H9 (cell line): ENCODE data around the gene DHRS13. TPM values are rescaled to one million over a fixed set of nuclear protein-coding genes. Genes with fewer than 3 reads are reported as not detected.
A peak's percentile ranks its signal among the peaks of the same experiment; 100 is the strongest.

ENCODE experiments used
- DNase-seq: peaks from one replicate; pipeline ENCODE4 v3.0.0-alpha.2; 2017
- H2AFZ ChIP-seq: one replicate; pipeline ENCODE4 v1.6.1; 2013; ENCODE audit warnings: mild to moderate bottlenecking, low read length, control low read depth, moderate library complexity
- H2AK5ac ChIP-seq: 2 replicates; pipeline ENCODE4 v1.6.1; 2013; ENCODE audit warnings: low read length, control low read depth, mixed read lengths; ENCODE audit not compliant: insufficient read length
- H2BK120ac ChIP-seq: one replicate; pipeline ENCODE4 v1.6.1; 2013; ENCODE audit warnings: low read depth, mild to moderate bottlenecking, low read length, control low read depth, inconsistent platforms; ENCODE audit not compliant: poor library complexity, severe bottlenecking
- H2BK12ac ChIP-seq: 2 replicates; pipeline ENCODE4 v1.6.1; 2013; ENCODE audit warnings: low read length, control low read depth, mixed read lengths, low read depth; ENCODE audit not compliant: insufficient read length
- H2BK15ac ChIP-seq: 2 replicates; pipeline ENCODE4 v1.6.1; 2013; ENCODE audit warnings: low read depth, low read length, control low read depth
- H2BK20ac ChIP-seq: one replicate; pipeline ENCODE4 v1.6.1; 2013; ENCODE audit warnings: low read depth, mild to moderate bottlenecking, low read length, control low read depth, inconsistent platforms; ENCODE audit not compliant: poor library complexity, severe bottlenecking
- H2BK5ac ChIP-seq: 2 replicates; pipeline ENCODE4 v1.6.1; 2013; ENCODE audit warnings: low read length, control low read depth, mixed read lengths; ENCODE audit not compliant: insufficient read length
- H3K14ac ChIP-seq: 2 replicates; pipeline ENCODE4 v1.6.1; 2013; ENCODE audit warnings: low read length, control low read depth; ENCODE audit not compliant: insufficient read depth
- H3K18ac ChIP-seq: 2 replicates; pipeline ENCODE4 v1.6.1; 2013; ENCODE audit warnings: low read depth, mild to moderate bottlenecking, mixed read lengths, low read length, control low read depth; ENCODE audit not compliant: insufficient read length
- H3K23ac ChIP-seq: 2 replicates; pipeline ENCODE4 v1.6.1; 2013; ENCODE audit warnings: low read length, control low read depth, mixed read lengths, low read depth; ENCODE audit not compliant: insufficient read length
- H3K23me2 ChIP-seq: 2 replicates; pipeline ENCODE4 v1.6.1; 2013; ENCODE audit warnings: low read depth, mild to moderate bottlenecking, mixed read lengths, low read length, control low read depth; ENCODE audit not compliant: insufficient read length, poor library complexity, severe bottlenecking
- H3K27ac ChIP-seq: 2 replicates; pipeline ENCODE4 v1.5.1; 2013; ENCODE audit warnings: low read length, control low read depth, mixed read lengths, low read depth; ENCODE audit not compliant: insufficient read length
- H3K27me3 ChIP-seq: 2 replicates; pipeline ENCODE4 v1.6.1; 2013; ENCODE audit warnings: low read length, control low read depth, inconsistent platforms; ENCODE audit not compliant: insufficient read depth
- H3K4ac ChIP-seq: 2 replicates; pipeline ENCODE4 v1.6.1; 2013; ENCODE audit warnings: low read depth, mild to moderate bottlenecking, control low read depth, inconsistent platforms, low read length, moderate library complexity
- H3K4me1 ChIP-seq: 2 replicates; pipeline ENCODE4 v1.6.1; 2013; ENCODE audit warnings: low read length, control low read depth, inconsistent platforms; ENCODE audit not compliant: insufficient read depth
- H3K4me2 ChIP-seq: 2 replicates; pipeline ENCODE4 v1.6.1; 2013; ENCODE audit warnings: low read length, control low read depth, mixed read lengths; ENCODE audit not compliant: insufficient read length, insufficient read depth
- H3K56ac ChIP-seq: 2 replicates; pipeline ENCODE4 v1.6.1; 2013; ENCODE audit warnings: low read depth, mild to moderate bottlenecking, mixed read lengths, low read length, control low read depth; ENCODE audit not compliant: insufficient read length
- H3K79me1 ChIP-seq: 2 replicates; pipeline ENCODE4 v1.6.1; 2013; ENCODE audit warnings: low read depth, mild to moderate bottlenecking, moderate library complexity, low read length, control low read depth, inconsistent platforms; ENCODE audit not compliant: insufficient read depth, poor library complexity, severe bottlenecking
- H3K79me2 ChIP-seq: 2 replicates; pipeline ENCODE4 v1.6.1; 2013; ENCODE audit warnings: low read length, control low read depth, inconsistent platforms; ENCODE audit not compliant: insufficient read depth
- H3K9ac ChIP-seq: 2 replicates; pipeline ENCODE4 v1.6.1; 2013; ENCODE audit warnings: low read length, control low read depth, mixed read lengths; ENCODE audit not compliant: insufficient read length; ENCODE audit errors: extremely low read depth
- H3K9me3 ChIP-seq: one replicate; pipeline ENCODE4 v1.6.1; 2013; ENCODE audit warnings: low read depth, low read length, inconsistent platforms; ENCODE audit not compliant: control insufficient read depth
- H3T11ph ChIP-seq: one replicate; pipeline ENCODE4 v1.6.1; 2013; ENCODE audit warnings: mild to moderate bottlenecking, low read length, control low read depth, inconsistent platforms
- H4K20me1 ChIP-seq: one replicate; pipeline ENCODE4 v1.6.1; 2013; ENCODE audit not compliant: control insufficient read depth, insufficient read length, insufficient read depth
- H4K5ac ChIP-seq: 2 replicates; pipeline ENCODE4 v1.6.1; 2013; ENCODE audit warnings: low read depth, mild to moderate bottlenecking, mixed read lengths, low read length, control low read depth; ENCODE audit not compliant: insufficient read length
- H4K8ac ChIP-seq: replicated peaks from 2 replicates; pipeline ENCODE4 v1.6.1; 2013; ENCODE audit warnings: low read length, control low read depth, mixed read lengths, low read depth; ENCODE audit not compliant: insufficient read length
- H4K91ac ChIP-seq: 2 replicates; pipeline ENCODE4 v1.6.1; 2013; ENCODE audit warnings: low read depth, mild to moderate bottlenecking, moderate library complexity, mixed read lengths, low read length, control low read depth; ENCODE audit not compliant: insufficient read length
- H3K27ac Mint-ChIP-seq, 3 experiments: 2 replicates in 2 of 3; 3 replicates in 1 of 3; pipeline ENCODE4 v1.8.0; 2020 to 2021; ENCODE audit warnings: mixed read lengths in 3 of 3, mild to moderate bottlenecking in 1 of 3, moderate library complexity in 1 of 3
- H3K27me3 Mint-ChIP-seq: 2 replicates; pipeline ENCODE4 v1.8.0; 2021; ENCODE audit warnings: low read depth, mild to moderate bottlenecking, moderate library complexity, mixed read lengths
- H3K36me3 Mint-ChIP-seq, 3 experiments: 2 replicates in 2 of 3; 3 replicates in 1 of 3; pipeline ENCODE4 v1.8.0; 2020 to 2021; ENCODE audit warnings: low read depth in 3 of 3, mixed read lengths in 3 of 3; ENCODE audit not compliant: insufficient read depth in 1 of 3
- H3K4me1 Mint-ChIP-seq, 2 experiments: 2 replicates each; pipeline ENCODE4 v1.8.0; 2020; ENCODE audit warnings: mixed read lengths in 2 of 2
- H3K4me3 Mint-ChIP-seq, 2 experiments: 2 replicates in 1 of 2; 3 replicates in 1 of 2; pipeline ENCODE4 v1.8.0; 2020 to 2021; ENCODE audit warnings: mild to moderate bottlenecking in 2 of 2, mixed read lengths in 2 of 2, moderate library complexity in 1 of 2
- H3K9me3 Mint-ChIP-seq, 2 experiments: 2 replicates in 1 of 2; 3 replicates in 1 of 2; pipeline ENCODE4 v1.8.0; 2020; ENCODE audit warnings: mild to moderate bottlenecking in 2 of 2, mixed read lengths in 2 of 2, moderate library complexity in 1 of 2
- WGBS: extraction: QIAGEN DNeasy Blood & Tissue Kit; methylation state at CpG from one replicate; pipeline ENCODE4 v1.1.7; 2013; ENCODE audit warnings: missing lambda C conversion rate, low lambda C conversion rate, mixed read lengths; ENCODE audit not compliant: insufficient read length; ENCODE audit errors: extremely low coverage; 5-methylcytosine and 5-hydroxymethylcytosine counted together
- total RNA-seq: library from RNA; stranded (reverse); gene quantifications from 2 replicates; pipeline ENCODE4 v1.2.1, GENCODE V29; 2021
- TF ChIP-seq, protein P1 (sequence below): fragments of 200-600 bp; sonication (generic); conservative IDR thresholded peaks from 3 replicates; pipeline ENCODE4 v1.8.0; 2021; ENCODE audit warnings: antibody characterized with exemption, mild to moderate bottlenecking

Gene DHRS13
- total RNA-seq, 1 experiment from 2014 or later = 29.6 TPM

DNA sequence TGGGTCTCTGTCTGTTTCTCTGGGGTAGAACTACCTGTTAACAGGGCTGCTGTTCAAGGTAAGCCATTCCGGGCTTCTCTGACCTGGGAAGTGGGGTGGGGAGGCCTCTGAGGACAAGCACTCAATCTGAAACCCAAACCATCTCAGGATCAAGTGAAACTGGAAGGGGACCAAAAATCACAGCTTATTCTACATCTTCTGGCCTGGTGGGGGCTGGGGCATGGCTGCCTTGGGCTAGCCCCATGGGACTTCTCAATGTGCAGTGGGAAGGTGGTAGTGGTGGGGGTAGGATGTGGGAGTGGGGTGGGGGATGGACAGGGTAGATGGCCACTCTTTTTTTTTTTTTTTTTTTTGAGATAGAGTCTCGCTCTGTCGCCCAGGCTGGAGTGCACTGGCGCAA is 10.9 kb downstream of the DHRS13 start:
- Histone ChIP-seq H4K20me1 (peaks cover 4% of the 10 kb centered on the region), H3K23me2 (peaks cover 6% of the 10 kb centered on the region), H3K79me2 (peaks cover 4% of the 10 kb centered on the region; the same call in 1 of the 2 replicates), H2BK12ac (no peak overlapping the region), H3K9ac (no peak overlapping the region), H2AFZ (no peak overlapping the region), H2AK5ac (no peak overlapping the region), H2BK5ac (no peak overlapping the region), H3K56ac (no peak overlapping the region), H4K8ac (no peak overlapping the region), H3K14ac (no peak overlapping the region), H3K18ac (no peak overlapping the region), H4K5ac (no peak overlapping the region), H3K4ac (no peak overlapping the region), H2BK15ac (no peak overlapping the region), H4K91ac (no peak overlapping the region), H3K4me2 (no peak overlapping the region), H3K27ac (no peak overlapping the region), H2BK120ac (no peak overlapping the region), H3K4me1 (peaks cover 9% of the 10 kb centered on the region), H3K27me3 (0 out of 2 replicates have a peak, but pooled peaks cover 3% of the 10 kb centered on the region), H3K79me1 (peaks cover 4% of the 10 kb centered on the region), H3T11ph (no peak overlapping the region), H3K23ac (no peak overlapping the region), H2BK20ac (no peak overlapping the region), H3K9me3 (no peaks in the 10 kb centered on the region)
- TF ChIP-seq, protein P1, sequence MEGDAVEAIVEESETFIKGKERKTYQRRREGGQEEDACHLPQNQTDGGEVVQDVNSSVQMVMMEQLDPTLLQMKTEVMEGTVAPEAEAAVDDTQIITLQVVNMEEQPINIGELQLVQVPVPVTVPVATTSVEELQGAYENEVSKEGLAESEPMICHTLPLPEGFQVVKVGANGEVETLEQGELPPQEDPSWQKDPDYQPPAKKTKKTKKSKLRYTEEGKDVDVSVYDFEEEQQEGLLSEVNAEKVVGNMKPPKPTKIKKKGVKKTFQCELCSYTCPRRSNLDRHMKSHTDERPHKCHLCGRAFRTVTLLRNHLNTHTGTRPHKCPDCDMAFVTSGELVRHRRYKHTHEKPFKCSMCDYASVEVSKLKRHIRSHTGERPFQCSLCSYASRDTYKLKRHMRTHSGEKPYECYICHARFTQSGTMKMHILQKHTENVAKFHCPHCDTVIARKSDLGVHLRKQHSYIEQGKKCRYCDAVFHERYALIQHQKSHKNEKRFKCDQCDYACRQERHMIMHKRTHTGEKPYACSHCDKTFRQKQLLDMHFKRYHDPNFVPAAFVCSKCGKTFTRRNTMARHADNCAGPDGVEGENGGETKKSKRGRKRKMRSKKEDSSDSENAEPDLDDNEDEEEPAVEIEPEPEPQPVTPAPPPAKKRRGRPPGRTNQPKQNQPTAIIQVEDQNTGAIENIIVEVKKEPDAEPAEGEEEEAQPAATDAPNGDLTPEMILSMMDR = no peak
- Mint-ChIP-seq H3K4me1 (peaks cover 16% of the 10 kb centered on the region in 2 experiments), H3K36me3 (peaks cover 11 to 26% (median 17%) of the 10 kb centered on the region in 3 experiments), H3K4me3 (no peak overlapping the region), H3K9me3 (no peaks in the 10 kb centered on the region), H3K27me3 (peaks cover 2% of the 10 kb centered on the region; the same call in 1 of the 2 replicates), H3K27ac (peak overlapping the region in 1 of 3 experiments; percentile 68; a peak in 1 of 7 replicates)
- no peak for DNase-seq
- WGBS = no CpG with 5 or more reads among the region's 4 CpGs
